A549 (cell line): ENCODE data around the gene PDIA5. TPM values are rescaled to one million over a fixed set of nuclear protein-coding genes. Genes with fewer than 3 reads are reported as not detected.
A peak's percentile ranks its signal among the peaks of the same experiment; 100 is the strongest.

Experiments
- ATAC-seq, 2 experiments: fragments of 200-7000 bp in 1 of 2; fragments of >200 bp in 1 of 2; cut with Nextera tagmentation in 1 of 2; cut with Tn5 transposase in 1 of 2; 3 replicates each; pipeline versions ENCODE4 v1.8.0 to v1.9.1; 2018 to 2020; ENCODE audit warnings: mild to moderate bottlenecking in 1 of 2, moderate library complexity in 1 of 2
- CTCF ChIA-PET: fragments of 300-600 bp; sonication (Branson Sonifier 250); formaldehyde crosslinking; extraction: SDS; loops from one replicate; lab custom pipeline; 2021; ENCODE audit warnings: antibody characterized with exemption, inconsistent platforms; lab: Yijun Ruan, JAX
- POLR2A ChIA-PET: fragments of 350-600 bp; formaldehyde crosslinking; extraction: SDS; loops from one replicate; lab custom pipeline; 2021; ENCODE audit warnings: antibody characterized with exemption, inconsistent platforms; lab: Yijun Ruan, JAX
- DNase-seq, 2 experiments: peaks; one replicate each; pipeline versions ENCODE4 v3.0.0 to v3.0.0-alpha.2; 2011 to 2016; ENCODE audit warnings: low read depth in 1 of 2, low spot score in 1 of 2
- FAIRE-seq: peaks from 2 replicates; lab custom pipeline; 2011; peaks lifted over from hg19 to GRCh38; lab: Jason Lieb, UNC
- H3K27ac ChIP-seq, 2 experiments: fragments of >200 bp; sonication (Bioruptor Twin); formaldehyde crosslinking; 3 replicates each; pipeline ENCODE4 v1.5.1; 2016 to 2017
- H3K4me1 ChIP-seq: fragments of >200 bp; sonication (Bioruptor Twin); formaldehyde crosslinking; 3 replicates; pipeline ENCODE4 v1.6.1; 2016
- H3K4me2 ChIP-seq: fragments of >200 bp; sonication (Bioruptor Twin); formaldehyde crosslinking; 3 replicates; pipeline ENCODE4 v1.6.1; 2016
- H3K4me3 ChIP-seq: fragments of >200 bp; sonication (Bioruptor Twin); formaldehyde crosslinking; 3 replicates; pipeline ENCODE4 v1.5.1; 2016
- H3K9me3 ChIP-seq: fragments of >200 bp; sonication (Bioruptor Twin); formaldehyde crosslinking; 3 replicates; pipeline ENCODE4 v1.6.1; 2016
- CBX8 ChIP-seq: fragments of 200-600 bp; sonication (generic); IDR thresholded peaks from 2 replicates; pipeline ENCODE4 v1.6.1; 2016
- CEBPB ChIP-seq, 2 experiments: fragments of >200 bp in 1 of 2; sonication (Bioruptor Twin) in 1 of 2; formaldehyde crosslinking in 1 of 2; IDR thresholded peaks; 2 replicates each; pipeline ENCODE4 v1.6.1; 2012 to 2016
- HOXA7 ChIP-seq: fragments of 250-450 bp; sonication (Bioruptor Pico); IDR thresholded peaks from 2 replicates; pipeline ENCODE4 v1.5.0; 2020; ENCODE audit warnings: mild to moderate bottlenecking, moderate library complexity
- HOXB5 ChIP-seq: fragments of 250-450 bp; sonication (Bioruptor Pico); IDR thresholded peaks from 2 replicates; pipeline ENCODE4 v1.5.0; 2020; ENCODE audit warnings: mild to moderate bottlenecking, moderate library complexity
- JUNB ChIP-seq: fragments of >200 bp; sonication (Bioruptor Twin); formaldehyde crosslinking; IDR thresholded peaks from 2 replicates; pipeline ENCODE4 v1.6.1; 2016
- KDM1A ChIP-seq: fragments of 200-600 bp; sonication (generic); IDR thresholded peaks from 2 replicates; pipeline ENCODE4 v1.6.1; 2016; ENCODE audit warnings: low read depth, mild to moderate bottlenecking
- MAZ ChIP-seq: fragments of 150-350 bp; IDR thresholded peaks from 2 replicates; pipeline ENCODE4 v1.6.1; 2014; ENCODE audit warnings: antibody characterized with exemption, low read depth, low read length, borderline replicate concordance
- MYC ChIP-seq: IDR thresholded peaks from 2 replicates; pipeline ENCODE4 v1.6.1; 2012; ENCODE audit warnings: mild to moderate bottlenecking, inconsistent platforms, low read length, improper control_type of control experiment, borderline replicate concordance
- NPAS2 ChIP-seq: fragments of 250-450 bp; sonication (Bioruptor Pico); IDR thresholded peaks from 2 replicates; pipeline ENCODE4 v1.8.0; 2022; ENCODE audit warnings: mild to moderate bottlenecking, moderate library complexity, borderline replicate concordance
- NR3C1 ChIP-seq: fragments of >200 bp; sonication (Bioruptor Twin); formaldehyde crosslinking; IDR thresholded peaks from 3 replicates; pipeline ENCODE4 v1.6.1; 2017
- RAD21 ChIP-seq, 2 experiments: fragments of >200 bp in 1 of 2; sonication (Bioruptor Twin) in 1 of 2; formaldehyde crosslinking in 1 of 2; IDR thresholded peaks in 1 of 2; conservative IDR thresholded peaks in 1 of 2; 2 replicates in 1 of 2; 3 replicates in 1 of 2; pipeline ENCODE4 v1.6.1; 2012 to 2018; ENCODE audit warnings: inconsistent platforms in 1 of 2
- RARB ChIP-seq: fragments of 250-450 bp; sonication (Bioruptor Pico); IDR thresholded peaks from 2 replicates; pipeline ENCODE4 v1.8.0; 2021; ENCODE audit warnings: mild to moderate bottlenecking, moderate library complexity
- ZFP36 ChIP-seq: fragments of 450-650 bp; IDR thresholded peaks from 2 replicates; pipeline ENCODE4 v1.6.1; 2014; ENCODE audit warnings: borderline replicate concordance; ENCODE audit not compliant: partially characterized antibody
- WGBS: methylation state at CpG from one replicate; pipeline ENCODE4 v1.1.6; 2017; ENCODE audit errors: missing lambda C conversion rate; 5-methylcytosine and 5-hydroxymethylcytosine counted together
- polyA plus RNA-seq, 4 experiments: library from polyadenylated mRNA; depleted of rRNA in 3 of 4; stranded (reverse); fragments of >200 nt; fragmentation: RNase III in 1 of 4; extraction: RNeasy Plus Mini Kit Qiagen cat#74134 plus additional on column Dnase treatment in 1 of 4; gene quantifications; 2 replicates in 3 of 4; 3 replicates in 1 of 4; pipeline ENCODE4 v1.2.3, GENCODE V29; 2011 to 2017
- TF ChIP-seq, protein P1 (sequence below): IDR thresholded peaks from 2 replicates; pipeline ENCODE4 v1.6.1; 2012
- TF ChIP-seq, protein P2 (sequence below): IDR thresholded peaks from 2 replicates; pipeline ENCODE4 v1.6.1; 2012; ENCODE audit warnings: low read depth, borderline replicate concordance
- TF ChIP-seq, protein P3 (sequence below): fragments of 250-450 bp; sonication (Bioruptor Pico); IDR thresholded peaks from 2 replicates; pipeline ENCODE4 v1.5.0; 2020; ENCODE audit warnings: low read depth, mild to moderate bottlenecking, moderate library complexity
- TF ChIP-seq, protein P4 (sequence below): fragments of 150-350 bp; IDR thresholded peaks from 2 replicates; pipeline ENCODE4 v1.6.1; 2014; ENCODE audit warnings: low read depth, mild to moderate bottlenecking, low read length
- TF ChIP-seq, protein P5 (sequence below): fragments of >200 bp; sonication (Bioruptor Twin); formaldehyde crosslinking; IDR thresholded peaks from 2 replicates; pipeline ENCODE4 v1.6.1; 2016

Gene PDIA5
- polyA plus RNA-seq, 2 of the 4 experiments (the other 2 are of a cell fraction), result 17.5 to 28.1 TPM

DNA sequence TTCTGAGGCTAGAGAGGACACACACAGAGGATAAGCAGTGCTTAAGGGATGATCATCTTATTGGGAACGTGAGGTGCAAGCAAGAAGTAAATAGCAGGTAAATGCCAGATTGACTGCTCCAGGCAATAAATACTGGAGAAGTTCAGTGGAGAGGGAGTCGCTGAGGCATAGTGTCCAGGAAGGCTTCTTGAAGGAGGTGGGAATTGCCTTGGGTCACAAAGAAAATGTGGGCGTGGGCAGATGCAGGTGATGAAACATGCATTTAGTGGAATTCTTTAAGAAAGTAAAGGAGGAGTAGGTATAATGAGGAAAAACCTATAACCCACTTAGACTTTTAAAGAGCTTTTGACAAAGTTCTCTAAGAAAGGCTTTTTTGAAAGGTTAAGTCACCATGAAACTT is 31.8 kb upstream of the PDIA5 start:
- no peak overlapping the region for H3K27ac ChIP-seq
- TF ChIP-seq CBX8, result no peak
- no peak for TF ChIP-seq RAD21 (conservative IDR thresholded peaks at IDR 0.05 in 1 of 2, IDR thresholded peaks at IDR 0.05 in 1 of 2)
- TF ChIP-seq NR3C1, result no peak
- TF ChIP-seq, protein P1, sequence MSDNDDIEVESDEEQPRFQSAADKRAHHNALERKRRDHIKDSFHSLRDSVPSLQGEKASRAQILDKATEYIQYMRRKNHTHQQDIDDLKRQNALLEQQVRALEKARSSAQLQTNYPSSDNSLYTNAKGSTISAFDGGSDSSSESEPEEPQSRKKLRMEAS, result no peak
- TF ChIP-seq HOXA7 (CRISPR knock-in tag), result no peak
- no peak for TF ChIP-seq MAZ
- no peak for TF ChIP-seq ZFP36
- TF ChIP-seq KDM1A, result no peak
- TF ChIP-seq, protein P2, sequence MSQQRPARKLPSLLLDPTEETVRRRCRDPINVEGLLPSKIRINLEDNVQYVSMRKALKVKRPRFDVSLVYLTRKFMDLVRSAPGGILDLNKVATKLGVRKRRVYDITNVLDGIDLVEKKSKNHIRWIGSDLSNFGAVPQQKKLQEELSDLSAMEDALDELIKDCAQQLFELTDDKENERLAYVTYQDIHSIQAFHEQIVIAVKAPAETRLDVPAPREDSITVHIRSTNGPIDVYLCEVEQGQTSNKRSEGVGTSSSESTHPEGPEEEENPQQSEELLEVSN, result no peak
- TF ChIP-seq, protein P3, sequence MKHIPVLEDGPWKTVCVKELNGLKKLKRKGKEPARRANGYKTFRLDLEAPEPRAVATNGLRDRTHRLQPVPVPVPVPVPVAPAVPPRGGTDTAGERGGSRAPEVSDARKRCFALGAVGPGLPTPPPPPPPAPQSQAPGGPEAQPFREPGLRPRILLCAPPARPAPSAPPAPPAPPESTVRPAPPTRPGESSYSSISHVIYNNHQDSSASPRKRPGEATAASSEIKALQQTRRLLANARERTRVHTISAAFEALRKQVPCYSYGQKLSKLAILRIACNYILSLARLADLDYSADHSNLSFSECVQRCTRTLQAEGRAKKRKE (CRISPR knock-in tag), result no peak
- no peak for TF ChIP-seq NPAS2
- DNase-seq (no peak), ATAC-seq (no peak), FAIRE-seq (no peak)
- H3K4me3 ChIP-seq, result no peak overlapping the region
- no peaks in the 10 kb centered on the region for H3K4me1 ChIP-seq
- H3K9me3 ChIP-seq, result no peaks in the 10 kb centered on the region
- no peak overlapping the region for H3K4me2 ChIP-seq
- ChIA-PET POLR2A (no interaction called here), CTCF (no interaction called here)
- 43% methylated on average over 3 of the region's 3 CpGs for whole genome bisulfite sequencing

DNA sequence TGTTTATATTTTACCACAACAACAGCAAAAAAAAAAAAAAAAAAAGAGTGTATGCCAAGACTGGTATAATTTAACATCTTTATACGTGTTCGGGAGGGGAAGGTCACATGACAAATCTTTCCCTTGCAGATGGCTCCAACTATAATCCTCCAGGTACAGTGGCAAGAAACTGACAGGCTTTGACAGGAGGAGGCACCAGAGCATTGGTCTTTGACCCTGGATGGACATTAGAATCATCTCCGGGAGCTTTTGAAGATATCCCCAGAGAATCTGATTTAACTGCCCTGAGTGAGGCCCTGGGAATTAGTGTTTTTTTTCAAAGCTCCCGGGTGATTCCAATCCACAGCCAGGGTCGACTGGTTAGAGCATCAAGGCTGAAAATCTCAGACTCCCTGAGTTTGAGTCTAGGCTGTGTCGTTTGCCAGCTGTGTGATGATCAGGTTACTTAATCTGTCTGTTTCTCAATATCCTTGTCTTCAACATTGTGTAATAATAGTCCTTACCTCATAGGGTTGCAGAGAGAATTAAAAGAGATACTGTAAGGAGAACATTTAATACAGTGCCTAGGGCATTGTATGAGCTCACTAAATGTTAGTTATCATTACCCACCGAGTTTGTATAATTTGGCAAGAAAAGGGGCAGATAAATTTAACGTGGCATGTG is 30.3 kb upstream of the PDIA5 start:
- WGBS, result 42% methylated on average over 8 of the region's 8 CpGs
- TF ChIP-seq MYC (no peak), CEBPB (IDR thresholded peaks at IDR 0.05) (peak in 1 of 2 experiments; percentile 74; a peak in 2 of 4 replicates)
- ChIA-PET CTCF (interaction anchor here (3.8 kb wide), 1 partner anchor 8 kb away, joined by 21 read pairs; the partner anchor contains the start of gene SEMA5B), POLR2A (no interaction called here)
- Histone ChIP-seq H3K4me2 (no peak overlapping the region), H3K4me1 (no peaks in the 10 kb centered on the region), H3K27ac (no peak overlapping the region), H3K9me3 (no peaks in the 10 kb centered on the region), H3K4me3 (no peak overlapping the region)
- DNase-seq, result no peak
- peak; percentile 42 to 62; a peak in 5 of 6 replicates for ATAC-seq
- no peak for FAIRE-seq

DNA sequence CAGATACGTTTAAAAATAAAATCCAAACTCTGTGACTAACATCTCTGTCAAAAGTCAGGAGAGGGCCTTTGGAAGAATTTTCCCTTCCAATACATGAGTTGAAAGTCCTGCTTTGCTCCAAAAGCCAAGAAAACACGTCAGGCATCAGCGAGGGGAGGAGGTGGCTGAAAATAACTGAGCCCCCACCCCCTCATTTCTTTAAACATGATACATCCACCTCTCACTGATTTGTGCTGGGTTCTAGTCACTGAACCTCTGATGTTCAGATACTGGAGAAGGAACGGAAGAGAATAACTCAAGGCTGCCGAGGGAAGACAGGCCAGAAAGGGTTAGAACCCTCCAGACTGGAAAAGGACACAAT is 29.8 kb upstream of the PDIA5 start:
- ATAC-seq, result no peak

More for the DNA sequence above, 29.8 kb upstream of the PDIA5 start:
- H3K4me2 ChIP-seq, result no peak overlapping the region
- ChIA-PET CTCF (interaction anchor here (3.8 kb wide), 1 partner anchor 9 kb away, joined by 21 read pairs; the partner anchor contains the start of gene SEMA5B), POLR2A (no interaction called here)
- WGBS, result 37% methylated on average over 5 of the region's 5 CpGs
- FAIRE-seq (no peak), DNase-seq (no peak)
- TF ChIP-seq RARB (CRISPR knock-in tag) (no peak), HOXB5 (CRISPR knock-in tag) (no peak), JUNB (no peak)
- TF ChIP-seq, protein P4, sequence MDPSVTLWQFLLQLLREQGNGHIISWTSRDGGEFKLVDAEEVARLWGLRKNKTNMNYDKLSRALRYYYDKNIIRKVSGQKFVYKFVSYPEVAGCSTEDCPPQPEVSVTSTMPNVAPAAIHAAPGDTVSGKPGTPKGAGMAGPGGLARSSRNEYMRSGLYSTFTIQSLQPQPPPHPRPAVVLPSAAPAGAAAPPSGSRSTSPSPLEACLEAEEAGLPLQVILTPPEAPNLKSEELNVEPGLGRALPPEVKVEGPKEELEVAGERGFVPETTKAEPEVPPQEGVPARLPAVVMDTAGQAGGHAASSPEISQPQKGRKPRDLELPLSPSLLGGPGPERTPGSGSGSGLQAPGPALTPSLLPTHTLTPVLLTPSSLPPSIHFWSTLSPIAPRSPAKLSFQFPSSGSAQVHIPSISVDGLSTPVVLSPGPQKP, result no peak
- TF ChIP-seq, protein P5, sequence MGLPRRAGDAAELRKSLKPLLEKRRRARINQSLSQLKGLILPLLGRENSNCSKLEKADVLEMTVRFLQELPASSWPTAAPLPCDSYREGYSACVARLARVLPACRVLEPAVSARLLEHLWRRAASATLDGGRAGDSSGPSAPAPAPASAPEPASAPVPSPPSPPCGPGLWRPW, result no peak
- no peaks in the 10 kb centered on the region for H3K4me1 ChIP-seq
- H3K9me3 ChIP-seq, result no peaks in the 10 kb centered on the region
- H3K4me3 ChIP-seq, result no peak overlapping the region
- H3K27ac ChIP-seq, result no peak overlapping the region
